Panc1 (cell line): ENCODE measurements around the gene IL24. TPM values are rescaled to one million over a fixed set of nuclear protein-coding genes. Genes with fewer than 3 reads are reported as not detected.

Source experiments
- ATAC-seq: fragments of 200-7000 bp; cut with Tn5 transposase; 2 replicates; pipeline ENCODE4 v1.9.1; 2020; ENCODE audit warnings: mild to moderate bottlenecking, moderate library complexity
- BruUV-seq: library from RNA; stranded (reverse); fragments of 400-500 nt; replicated peaks from 2 replicates; lab custom pipeline; 2021; lab: Mats Ljungman, UMichigan
- CTCF ChIA-PET: fragments of 300-600 bp; sonication (Branson Sonifier 250); formaldehyde crosslinking; loops from one replicate; lab custom pipeline; 2022; ENCODE audit warnings: antibody characterized with exemption; lab: Charles Lee
- POLR2A ChIA-PET: fragments of 300-600 bp; sonication (Branson Sonifier 250); formaldehyde crosslinking; loops from one replicate; lab custom pipeline; 2022; ENCODE audit warnings: antibody characterized with exemption; lab: Charles Lee
- DNase-seq: peaks from one replicate; pipeline ENCODE4 v3.0.0-alpha.2; 2010; ENCODE audit warnings: low read depth, low spot score
- H3K27ac ChIP-seq: 2 replicates; pipeline ENCODE4 v1.5.1; 2011; ENCODE audit warnings: mild to moderate bottlenecking, low read length, inconsistent platforms
- H3K27me3 ChIP-seq: fragments of 200-500 bp; sonication (Bioruptor generic); 2 replicates; pipeline ENCODE4 v1.6.0; 2014; ENCODE audit warnings: low read length, inconsistent platforms; ENCODE audit not compliant: control insufficient read depth, insufficient read depth
- H3K36me3 ChIP-seq: fragments of 200-500 bp; sonication (Bioruptor generic); 2 replicates; pipeline ENCODE4 v1.5.1; 2014; ENCODE audit warnings: inconsistent platforms, mild to moderate bottlenecking, low read length, moderate library complexity; ENCODE audit not compliant: control insufficient read depth, insufficient read depth
- H3K4me1 ChIP-seq: 2 replicates; pipeline ENCODE4 v1.5.1; 2011; ENCODE audit warnings: inconsistent platforms, mild to moderate bottlenecking, low read length, moderate library complexity; ENCODE audit not compliant: control insufficient read depth, insufficient read depth
- H3K4me3 ChIP-seq, 2 experiments: 2 replicates each; pipeline ENCODE4 v1.5.1; 2011 to 2012; ENCODE audit warnings: low read depth in 2 of 2, low read length in 2 of 2, mild to moderate bottlenecking in 2 of 2, inconsistent platforms in 1 of 2, moderate library complexity in 1 of 2
- H3K9me3 ChIP-seq: fragments of 200-500 bp; sonication (Bioruptor generic); 2 replicates; pipeline ENCODE4 v1.5.1; 2014; ENCODE audit warnings: low read depth, mild to moderate bottlenecking, inconsistent platforms, low read length, moderate library complexity; ENCODE audit not compliant: control insufficient read depth, insufficient read depth
- POLR2AphosphoS5 ChIP-seq: IDR thresholded peaks from 2 replicates; pipeline ENCODE4 v1.6.1; 2012; ENCODE audit warnings: mild to moderate bottlenecking, low read depth, low read length, moderate library complexity
- SIN3A ChIP-seq: IDR thresholded peaks from 2 replicates; pipeline ENCODE4 v1.6.1; 2012; ENCODE audit warnings: low read depth, mild to moderate bottlenecking, low read length, moderate library complexity, borderline replicate concordance; ENCODE audit not compliant: insufficient read depth
- TCF7L2 ChIP-seq: IDR thresholded peaks from 2 replicates; pipeline ENCODE4 v1.6.1; 2011; ENCODE audit warnings: mild to moderate bottlenecking, low read depth, low read length, inconsistent platforms
- in situ Hi-C: cut with HindIII; loops from 2 replicates; pipeline ENCODE4 v1.10.0; 2016; ENCODE audit warnings: low sequenced_read_pairs, low pct_unique_long_range_greater_than_20kb
- intact Hi-C: fragments of 100-400 bp; cut with micrococcal nuclease; formaldehyde crosslinking; loops from one replicate; pipeline ENCODE4 v1.10.0; 2022; ENCODE audit not compliant: unreplicated experiment
- total RNA-seq: library from RNA; stranded (reverse); gene quantifications from one replicate; pipeline ENCODE4 v1.2.1, GENCODE V29; 2021; ENCODE audit not compliant: unreplicated experiment
- TF ChIP-seq, protein P1 (sequence below): fragments of 450-650 bp; IDR thresholded peaks from 2 replicates; pipeline ENCODE4 v1.5.1; 2017; ENCODE audit warnings: mild to moderate bottlenecking
- TF ChIP-seq, protein P2 (sequence below), 2 experiments: IDR thresholded peaks; 2 replicates each; pipeline ENCODE4 v1.6.1; 2011 to 2012; ENCODE audit warnings: low read depth in 2 of 2, control low read depth in 1 of 2, low read length in 1 of 2, mild to moderate bottlenecking in 1 of 2, moderate library complexity in 1 of 2; ENCODE audit not compliant: insufficient read depth in 1 of 2

IL24 gene
- total RNA-seq, 1 experiment from 2014 or later, result not detected

- Histone ChIP-seq H3K27ac (no peak overlapping the region), H3K4me3 (no peak overlapping the region), H3K36me3 (no peaks in the 10 kb centered on the region), H3K9me3 (no peaks in the 10 kb centered on the region), H3K27me3 (peaks cover 14% of the 10 kb centered on the region), H3K4me1 (no peaks in the 10 kb centered on the region)
- ATAC-seq, result no peak
- TF ChIP-seq, protein P1, sequence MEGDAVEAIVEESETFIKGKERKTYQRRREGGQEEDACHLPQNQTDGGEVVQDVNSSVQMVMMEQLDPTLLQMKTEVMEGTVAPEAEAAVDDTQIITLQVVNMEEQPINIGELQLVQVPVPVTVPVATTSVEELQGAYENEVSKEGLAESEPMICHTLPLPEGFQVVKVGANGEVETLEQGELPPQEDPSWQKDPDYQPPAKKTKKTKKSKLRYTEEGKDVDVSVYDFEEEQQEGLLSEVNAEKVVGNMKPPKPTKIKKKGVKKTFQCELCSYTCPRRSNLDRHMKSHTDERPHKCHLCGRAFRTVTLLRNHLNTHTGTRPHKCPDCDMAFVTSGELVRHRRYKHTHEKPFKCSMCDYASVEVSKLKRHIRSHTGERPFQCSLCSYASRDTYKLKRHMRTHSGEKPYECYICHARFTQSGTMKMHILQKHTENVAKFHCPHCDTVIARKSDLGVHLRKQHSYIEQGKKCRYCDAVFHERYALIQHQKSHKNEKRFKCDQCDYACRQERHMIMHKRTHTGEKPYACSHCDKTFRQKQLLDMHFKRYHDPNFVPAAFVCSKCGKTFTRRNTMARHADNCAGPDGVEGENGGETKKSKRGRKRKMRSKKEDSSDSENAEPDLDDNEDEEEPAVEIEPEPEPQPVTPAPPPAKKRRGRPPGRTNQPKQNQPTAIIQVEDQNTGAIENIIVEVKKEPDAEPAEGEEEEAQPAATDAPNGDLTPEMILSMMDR, result no peak
- TF ChIP-seq POLR2AphosphoS5, result no peak
- POLR2A ChIA-PET, result no interaction called here
- CTCF ChIA-PET, result no interaction called here
- no TSS peak for BruUV-seq
- DNase-seq, result no peak
- intact Hi-C loops (no loop called here), in situ Hi-C loops (no loop called here)
Measured at GRCh38 chr1:206860165-206860564, 37.1 kb upstream of the IL24 start.

- no peak for TF ChIP-seq TCF7L2
- TF ChIP-seq, protein P2, sequence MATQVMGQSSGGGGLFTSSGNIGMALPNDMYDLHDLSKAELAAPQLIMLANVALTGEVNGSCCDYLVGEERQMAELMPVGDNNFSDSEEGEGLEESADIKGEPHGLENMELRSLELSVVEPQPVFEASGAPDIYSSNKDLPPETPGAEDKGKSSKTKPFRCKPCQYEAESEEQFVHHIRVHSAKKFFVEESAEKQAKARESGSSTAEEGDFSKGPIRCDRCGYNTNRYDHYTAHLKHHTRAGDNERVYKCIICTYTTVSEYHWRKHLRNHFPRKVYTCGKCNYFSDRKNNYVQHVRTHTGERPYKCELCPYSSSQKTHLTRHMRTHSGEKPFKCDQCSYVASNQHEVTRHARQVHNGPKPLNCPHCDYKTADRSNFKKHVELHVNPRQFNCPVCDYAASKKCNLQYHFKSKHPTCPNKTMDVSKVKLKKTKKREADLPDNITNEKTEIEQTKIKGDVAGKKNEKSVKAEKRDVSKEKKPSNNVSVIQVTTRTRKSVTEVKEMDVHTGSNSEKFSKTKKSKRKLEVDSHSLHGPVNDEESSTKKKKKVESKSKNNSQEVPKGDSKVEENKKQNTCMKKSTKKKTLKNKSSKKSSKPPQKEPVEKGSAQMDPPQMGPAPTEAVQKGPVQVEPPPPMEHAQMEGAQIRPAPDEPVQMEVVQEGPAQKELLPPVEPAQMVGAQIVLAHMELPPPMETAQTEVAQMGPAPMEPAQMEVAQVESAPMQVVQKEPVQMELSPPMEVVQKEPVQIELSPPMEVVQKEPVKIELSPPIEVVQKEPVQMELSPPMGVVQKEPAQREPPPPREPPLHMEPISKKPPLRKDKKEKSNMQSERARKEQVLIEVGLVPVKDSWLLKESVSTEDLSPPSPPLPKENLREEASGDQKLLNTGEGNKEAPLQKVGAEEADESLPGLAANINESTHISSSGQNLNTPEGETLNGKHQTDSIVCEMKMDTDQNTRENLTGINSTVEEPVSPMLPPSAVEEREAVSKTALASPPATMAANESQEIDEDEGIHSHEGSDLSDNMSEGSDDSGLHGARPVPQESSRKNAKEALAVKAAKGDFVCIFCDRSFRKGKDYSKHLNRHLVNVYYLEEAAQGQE (IDR thresholded peaks at IDR 0.05; ENCODE audit: insufficient read depth in 1 of 2, low read depth in 2 of 2, low read length in 1 of 2), result no peak
- no peak for TF ChIP-seq SIN3A
- no peak for TF ChIP-seq POLR2AphosphoS5
- TF ChIP-seq, protein P1, result no peak
- CTCF ChIA-PET, result no interaction called here
- no peaks in the 10 kb centered on the region for H3K9me3 ChIP-seq
- no peak overlapping the region for H3K27ac ChIP-seq
- intact Hi-C loops (no loop called here), in situ Hi-C loops (no loop called here)
- peaks cover 20% of the 10 kb centered on the region for H3K27me3 ChIP-seq
- no peaks in the 10 kb centered on the region for H3K4me1 ChIP-seq
- H3K4me3 ChIP-seq, result no peak overlapping the region
- BruUV-seq, result no TSS peak
- DNase-seq, result no peak
- POLR2A ChIA-PET, result no interaction called here
- no peak for ATAC-seq
- H3K36me3 ChIP-seq, result no peaks in the 10 kb centered on the region
Measured at GRCh38 chr1:206863266-206863665, 34.0 kb upstream of the IL24 start.
